Measurements from ENCODE around the gene CLCN4.

Gene CLCN4

GRCh38 chrX:10177004-10177396, 20.2 kb downstream of the CLCN4 start:
- no peak for TF ChIP-seq Cebpa-rat (IDR thresholded peaks at IDR 0.05)
- H3K4me2 ChIP-seq = peak overlapping the region in 2 of 11 experiments; percentile 52 to 64; a peak in 3 of 22 replicates

GRCh38 chrX:10177601-10178000, 20.8 kb downstream of the CLCN4 start:
- Histone ChIP-seq H3K4me3 (no peak overlapping the region), H3K4me1 (peaks cover 11 to 38% (median 26%) of the 10 kb centered on the region in 10 experiments; a peak in 18 of 20 replicates), H4K20me1 (no peaks in the 10 kb centered on the region; a peak in 1 of 22 replicates), H3K4me2 (no peak overlapping the region), H3K36me3 (no peaks in the 10 kb centered on the region), H3K27ac (no peak overlapping the region), H3K9ac (no peak overlapping the region), H3K9me3 (replicated peaks in 1 of 11) (no peaks in the 10 kb centered on the region), H3K27me3 (peaks cover 10 to 64% (median 44%) of the 10 kb centered on the region in 11 experiments; a peak in 20 of 22 replicates)
- TF ChIP-seq Cebpa-rat (IDR thresholded peaks at IDR 0.05) = no peak

More at GRCh38 chrX:10177004-10177396, 20.2 kb downstream of the CLCN4 start:
- H4K20me1 ChIP-seq = no peaks in the 10 kb centered on the region; a peak in 1 of 22 replicates
- peaks cover 11 to 44% (median 28%) of the 10 kb centered on the region in 10 experiments; a peak in 18 of 20 replicates for H3K4me1 ChIP-seq
- no peaks in the 10 kb centered on the region for H3K36me3 ChIP-seq
- H3K27ac ChIP-seq = no peak overlapping the region
- H3K4me3 ChIP-seq = no peak overlapping the region
- H3K9ac ChIP-seq = no peak overlapping the region
- H3K27me3 ChIP-seq = peaks cover 10 to 66% (median 45%) of the 10 kb centered on the region in 11 experiments; a peak in 20 of 22 replicates
- H3K9me3 ChIP-seq (replicated peaks in 1 of 11) = no peaks in the 10 kb centered on the region

GRCh38 chrX:10178866-10179463, 22.2 kb downstream of the CLCN4 start:
- Histone ChIP-seq H3K27me3 (peaks cover 10 to 62% (median 34%) of the 10 kb centered on the region in 11 experiments; a peak in 21 of 22 replicates), H3K36me3 (no peaks in the 10 kb centered on the region), H4K20me1 (no peaks in the 10 kb centered on the region; a peak in 1 of 22 replicates), H3K27ac (no peak overlapping the region), H3K9ac (no peak overlapping the region), H3K4me1 (peaks cover 0 to 25% (median 13%) of the 10 kb centered on the region in 10 experiments; a peak in 15 of 20 replicates), H3K4me2 (no peak overlapping the region), H3K4me3 (no peak overlapping the region), H3K9me3 (replicated peaks in 1 of 11) (no peaks in the 10 kb centered on the region)
- TF ChIP-seq Cebpa-rat (IDR thresholded peaks at IDR 0.05) = no peak

- TF ChIP-seq Cebpa-rat (IDR thresholded peaks at IDR 0.05) = no peak
- Histone ChIP-seq H4K20me1 (peaks cover 0 to 2% (median 0%) of the 10 kb centered on the region in 11 experiments; a peak in 1 of 22 replicates), H3K9ac (no peak overlapping the region), H3K36me3 (no peaks in the 10 kb centered on the region), H3K27me3 (peaks cover 13 to 81% (median 57%) of the 10 kb centered on the region in 11 experiments; a peak in 21 of 22 replicates), H3K27ac (no peak overlapping the region), H3K4me1 (peaks cover 0 to 10% (median 7%) of the 10 kb centered on the region in 10 experiments; a peak in 11 of 20 replicates), H3K4me2 (no peak overlapping the region), H3K9me3 (replicated peaks in 1 of 11) (no peaks in the 10 kb centered on the region), H3K4me3 (no peak overlapping the region)
Measured at GRCh38 chrX:10183760-10184159, 27.0 kb downstream of the CLCN4 start.

GRCh38 chrX:10184411-10184810, 27.6 kb downstream of the CLCN4 start:
- Histone ChIP-seq H3K9me3 (replicated peaks in 1 of 11) (no peaks in the 10 kb centered on the region), H3K9ac (no peak overlapping the region), H4K20me1 (0 out of 22 replicates have a peak, but pooled peaks cover 0 to 5% (median 0%) of the 10 kb centered on the region in 11 experiments), H3K4me1 (peaks cover 0 to 10% (median 7%) of the 10 kb centered on the region in 10 experiments; a peak in 11 of 20 replicates), H3K36me3 (no peaks in the 10 kb centered on the region), H3K27me3 (peaks cover 19 to 81% (median 57%) of the 10 kb centered on the region in 11 experiments; a peak in 21 of 22 replicates), H3K4me2 (no peak overlapping the region), H3K27ac (no peak overlapping the region), H3K4me3 (no peak overlapping the region)
- TF ChIP-seq Cebpa-rat (IDR thresholded peaks at IDR 0.05) = no peak

- H3K9me3 ChIP-seq (replicated peaks in 1 of 11) = no peaks in the 10 kb centered on the region
- no peak overlapping the region for H3K27ac ChIP-seq
- no peak overlapping the region for H3K9ac ChIP-seq
- no peak overlapping the region for H3K4me3 ChIP-seq
- 0 out of 22 replicates have a peak, but pooled peaks cover 0 to 5% (median 0%) of the 10 kb centered on the region in 11 experiments for H4K20me1 ChIP-seq
- H3K4me1 ChIP-seq = peaks cover 0 to 10% (median 7%) of the 10 kb centered on the region in 10 experiments; a peak in 11 of 20 replicates
- peak overlapping the region in 6 of 11 experiments; percentile 6 to 45 (median 22); a peak in 7 of 22 replicates for H3K4me2 ChIP-seq
- no peaks in the 10 kb centered on the region for H3K36me3 ChIP-seq
- TF ChIP-seq Cebpa-rat (IDR thresholded peaks at IDR 0.05) = no peak
- H3K27me3 ChIP-seq = peaks cover 19 to 78% (median 51%) of the 10 kb centered on the region in 11 experiments; a peak in 21 of 22 replicates
Measured at GRCh38 chrX:10186355-10186754, 29.6 kb downstream of the CLCN4 start.

- TF ChIP-seq Cebpa-rat (IDR thresholded peaks at IDR 0.05) = no peak
- Histone ChIP-seq H3K4me2 (no peak overlapping the region), H3K4me1 (peaks cover 0 to 10% (median 7%) of the 10 kb centered on the region in 10 experiments; a peak in 11 of 20 replicates)
Measured at GRCh38 chrX:10187421-10187820, 30.6 kb downstream of the CLCN4 start.

GRCh38 chrX:10189317-10190268, 32.8 kb downstream of the CLCN4 start:
- H3K27me3 ChIP-seq = peaks cover 20 to 67% (median 55%) of the 10 kb centered on the region in 11 experiments
- H3K9ac ChIP-seq = no peak overlapping the region
- 0 out of 22 replicates have a peak, but pooled peaks cover 0 to 5% (median 0%) of the 10 kb centered on the region in 11 experiments for H4K20me1 ChIP-seq
- H3K9me3 ChIP-seq (replicated peaks in 1 of 11) = 0 out of 22 replicates have a peak, but pooled peaks cover 0 to under 1% (median 0%) of the 10 kb centered on the region in 11 experiments
- peak overlapping the region in 2 of 11 experiments; percentile 54 to 58; a peak in 3 of 22 replicates for H3K27ac ChIP-seq
- H3K4me1 ChIP-seq = peaks cover 0 to 10% (median 7%) of the 10 kb centered on the region in 10 experiments; a peak in 11 of 20 replicates
- no peaks in the 10 kb centered on the region for H3K36me3 ChIP-seq
- no peak overlapping the region for H3K4me2 ChIP-seq
- TF ChIP-seq Cebpa-rat (IDR thresholded peaks at IDR 0.05) = no peak
- H3K4me3 ChIP-seq = no peak overlapping the region

More at GRCh38 chrX:10187421-10187820, 30.6 kb downstream of the CLCN4 start:
- Histone ChIP-seq H3K9ac (peak overlapping the region in 1 of 11 experiments; percentile 3; a peak in 1 of 22 replicates), H3K27me3 (peaks cover 19 to 69% (median 45%) of the 10 kb centered on the region in 11 experiments; a peak in 21 of 22 replicates), H3K9me3 (replicated peaks in 1 of 11) (no peaks in the 10 kb centered on the region), H3K27ac (no peak overlapping the region), H4K20me1 (0 out of 22 replicates have a peak, but pooled peaks cover 0 to 5% (median 0%) of the 10 kb centered on the region in 11 experiments), H3K36me3 (no peaks in the 10 kb centered on the region), H3K4me3 (no peak overlapping the region)

Measured in BLaER1 treated with 17β-estradiol and CSF1 and Interleukin-3, amounts not matched to agents 10 nM and 100 nM (cell line).